NT2/D1 (cell line): Measurements from ENCODE around the gene GINS2.

Experiments used
- DNase-seq: peaks from one replicate; pipeline ENCODE4 v3.0.0-alpha.2; 2011; ENCODE audit warnings: low read depth, low spot score
- H3K27me3 ChIP-seq: 2 replicates; pipeline ENCODE4 v1.6.0; 2011; ENCODE audit warnings: mild to moderate bottlenecking; ENCODE audit not compliant: insufficient read length, insufficient read depth
- H3K36me3 ChIP-seq: 2 replicates; pipeline ENCODE4 v1.6.1; 2011; ENCODE audit warnings: mild to moderate bottlenecking, low read length, mixed read lengths; ENCODE audit not compliant: insufficient read depth, insufficient read length
- H3K4me1 ChIP-seq: 2 replicates; pipeline ENCODE4 v1.5.1; 2011; ENCODE audit not compliant: insufficient read depth, insufficient read length
- H3K4me3 ChIP-seq: 2 replicates; pipeline ENCODE4 v1.5.1; 2011; ENCODE audit warnings: low read depth; ENCODE audit not compliant: insufficient read length
- H3K9ac ChIP-seq: 2 replicates; pipeline ENCODE4 v1.6.0; 2011; ENCODE audit warnings: low read depth; ENCODE audit not compliant: insufficient read length
- H3K9me3 ChIP-seq: 2 replicates; pipeline ENCODE4 v1.5.1; 2011; ENCODE audit warnings: mild to moderate bottlenecking, low read length; ENCODE audit not compliant: insufficient read depth
- SUZ12 ChIP-seq: IDR thresholded peaks from 2 replicates; pipeline ENCODE4 v1.6.1; 2011; ENCODE audit not compliant: insufficient read length, insufficient read depth; ENCODE audit errors: extremely low read depth
- YY1 ChIP-seq: IDR thresholded peaks from 2 replicates; pipeline ENCODE4 v1.6.1; 2011; ENCODE audit not compliant: insufficient read length, insufficient read depth
- ZNF274 ChIP-seq: IDR thresholded peaks from 2 replicates; pipeline ENCODE4 v1.6.1; 2011; ENCODE audit warnings: mild to moderate bottlenecking, low read depth, low read length

Gene GINS2

DNA sequence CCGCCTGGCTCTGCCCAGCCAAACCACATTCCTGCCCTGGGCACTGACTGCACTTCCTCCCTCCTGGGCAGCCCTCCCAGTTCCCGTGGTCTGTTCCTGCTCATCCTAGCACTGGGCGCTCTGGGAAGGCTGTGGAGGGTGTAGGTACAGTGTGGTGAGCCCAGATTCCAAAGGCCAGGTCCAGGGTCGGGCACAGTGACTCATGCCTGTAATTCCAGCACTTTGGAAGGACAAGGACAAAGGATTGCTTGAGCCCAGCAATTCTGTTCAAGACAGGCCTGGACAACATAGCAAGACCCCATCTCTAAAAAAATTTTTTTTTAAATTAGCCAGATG is 31.5 kb upstream of the GINS2 start:
- no peaks in the 10 kb centered on the region for H3K9me3 ChIP-seq
- no peak overlapping the region for H3K4me3 ChIP-seq
- DNase-seq: no peak
- H3K27me3 ChIP-seq: peaks cover 23% of the 10 kb centered on the region
- no peaks in the 10 kb centered on the region for H3K36me3 ChIP-seq
- TF ChIP-seq SUZ12 (no peak), ZNF274 (no peak), YY1 (no peak)
- no peak overlapping the region for H3K9ac ChIP-seq
- H3K4me1 ChIP-seq: peaks cover 28% of the 10 kb centered on the region

- peaks cover 31% of the 10 kb centered on the region for H3K4me1 ChIP-seq
- H3K4me3 ChIP-seq: no peak overlapping the region
- DNase-seq: no peak
- TF ChIP-seq ZNF274 (no peak), SUZ12 (no peak), YY1 (no peak)
- H3K9me3 ChIP-seq: no peaks in the 10 kb centered on the region
- H3K36me3 ChIP-seq: no peaks in the 10 kb centered on the region
- no peak overlapping the region for H3K9ac ChIP-seq
- peaks cover 26% of the 10 kb centered on the region for H3K27me3 ChIP-seq
Measured at GRCh38 chr16:85719605-85720301, 31.0 kb upstream of the GINS2 start.

GRCh38 chr16:85718682-85719081 is 29.9 kb upstream of the GINS2 start:
- Histone ChIP-seq H3K36me3 (no peaks in the 10 kb centered on the region), H3K4me3 (no peak overlapping the region), H3K9ac (no peak overlapping the region), H3K4me1 (peaks cover 31% of the 10 kb centered on the region), H3K9me3 (no peaks in the 10 kb centered on the region), H3K27me3 (peaks cover 26% of the 10 kb centered on the region)
- no peak for DNase-seq
- TF ChIP-seq ZNF274 (no peak), YY1 (no peak), SUZ12 (no peak)

- Histone ChIP-seq H3K4me1 (peaks cover 31% of the 10 kb centered on the region), H3K36me3 (no peaks in the 10 kb centered on the region), H3K9me3 (no peaks in the 10 kb centered on the region), H3K4me3 (no peak overlapping the region), H3K27me3 (peaks cover 26% of the 10 kb centered on the region), H3K9ac (no peak overlapping the region)
- TF ChIP-seq ZNF274 (no peak), YY1 (no peak), SUZ12 (no peak)
- DNase-seq: no peak
Measured at GRCh38 chr16:85718153-85718477, 29.4 kb upstream of the GINS2 start.

DNA sequence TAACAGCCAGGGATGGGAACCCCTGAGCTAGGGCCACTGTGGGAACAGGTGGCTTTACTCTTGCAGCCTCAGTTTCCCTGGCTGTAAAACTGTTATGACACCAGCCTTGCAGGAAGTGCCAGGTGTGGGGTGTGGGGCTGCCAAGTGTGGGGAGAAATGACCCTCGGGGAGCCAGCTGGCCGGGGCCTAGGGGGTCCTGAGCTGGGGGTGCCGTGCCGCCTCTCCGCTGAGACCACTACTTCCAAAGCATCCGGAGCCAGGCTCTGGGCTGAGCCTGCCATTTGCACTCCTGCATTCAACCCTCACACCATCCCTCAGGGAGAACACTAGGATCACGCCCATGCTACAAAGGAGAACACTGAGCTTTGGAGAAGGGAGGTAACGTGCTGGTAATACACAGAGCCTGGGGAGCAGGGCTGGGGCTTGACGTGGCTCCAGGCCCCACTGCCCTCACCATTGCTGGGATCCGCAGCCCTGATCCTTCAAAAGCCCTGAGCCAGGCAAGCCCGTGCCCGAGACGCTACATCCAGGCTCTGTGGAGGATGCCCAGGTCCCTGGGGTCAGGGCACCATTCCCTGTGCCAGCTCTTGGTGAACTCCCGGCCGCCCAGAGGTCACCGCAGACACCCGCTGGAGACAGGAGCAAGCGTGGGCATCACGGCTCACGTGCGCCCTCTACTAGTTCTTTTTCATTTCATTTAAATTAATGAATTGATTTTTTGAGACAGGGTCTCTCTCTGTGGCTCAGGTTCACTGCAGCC is 28.8 kb upstream of the GINS2 start:
- peak; percentile 71 for DNase-seq
- no peak overlapping the region for H3K4me3 ChIP-seq
- no peaks in the 10 kb centered on the region for H3K36me3 ChIP-seq
- H3K27me3 ChIP-seq: peaks cover 26% of the 10 kb centered on the region
- H3K4me1 ChIP-seq: peaks cover 36% of the 10 kb centered on the region
- TF ChIP-seq YY1: no peak
- no peak for TF ChIP-seq SUZ12
- no peak for TF ChIP-seq ZNF274
- H3K9ac ChIP-seq: peak overlapping the region; percentile 69
- no peaks in the 10 kb centered on the region for H3K9me3 ChIP-seq

DNA sequence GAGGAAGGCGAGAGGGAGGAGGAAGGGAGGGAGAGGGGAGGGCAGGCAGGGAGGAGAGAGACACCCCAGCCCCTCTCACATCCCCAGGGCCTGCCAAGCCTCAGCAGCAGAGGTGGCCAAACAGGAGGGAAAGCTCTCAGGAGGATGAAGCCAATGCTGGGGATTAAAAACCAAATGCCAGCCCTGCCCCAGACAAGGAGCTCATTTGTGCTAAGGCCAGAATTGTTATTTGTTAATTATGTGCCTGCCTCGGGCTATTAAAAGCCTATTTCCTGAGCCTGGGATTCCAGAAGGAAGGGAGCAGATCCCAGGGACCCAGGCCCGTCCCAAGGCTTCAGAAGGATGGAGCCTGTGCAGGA is 27.9 kb upstream of the GINS2 start:
- TF ChIP-seq SUZ12 (no peak), ZNF274 (no peak), YY1 (no peak)
- no peak for DNase-seq
- peaks cover 26% of the 10 kb centered on the region for H3K27me3 ChIP-seq

GRCh38 chr16:85716022-85716679 is 27.4 kb upstream of the GINS2 start:
- H3K9ac ChIP-seq: peak overlapping the region; percentile 58
- H3K36me3 ChIP-seq: no peaks in the 10 kb centered on the region
- peaks cover 10% of the 10 kb centered on the region; the same call in 1 of the 2 replicates for H3K9me3 ChIP-seq
- H3K27me3 ChIP-seq: peaks cover 26% of the 10 kb centered on the region
- no peak overlapping the region for H3K4me3 ChIP-seq
- no peak for DNase-seq
- H3K4me1 ChIP-seq: peaks cover 32% of the 10 kb centered on the region
- TF ChIP-seq ZNF274 (no peak), SUZ12 (no peak), YY1 (no peak)

More for the DNA sequence above, 27.9 kb upstream of the GINS2 start:
- H3K4me1 ChIP-seq: peaks cover 32% of the 10 kb centered on the region
- H3K9ac ChIP-seq: peak overlapping the region; percentile 58
- H3K36me3 ChIP-seq: no peaks in the 10 kb centered on the region
- peaks cover 8% of the 10 kb centered on the region; the same call in 1 of the 2 replicates for H3K9me3 ChIP-seq
- no peak overlapping the region for H3K4me3 ChIP-seq
